IMR-90 (cell line): Measurements from ENCODE around the gene UGGT1. TPM values are rescaled to one million over a fixed set of nuclear protein-coding genes. Genes with fewer than 3 reads are reported as not detected.

Experiments
- ATAC-seq: fragments of 200-7000 bp; cut with Tn5 transposase; 2 replicates; pipeline ENCODE4 v1.9.1; 2020; ENCODE audit warnings: low read depth, mild to moderate bottlenecking, moderate library complexity
- BruUV-seq: library from RNA; stranded (reverse); fragments of 400-500 nt; replicated peaks from 2 replicates; lab custom pipeline; 2021; lab: Mats Ljungman, UMichigan
- CTCF ChIA-PET: fragments of 300-600 bp; formaldehyde crosslinking; extraction: SDS; loops from one replicate; lab custom pipeline; 2021; ENCODE audit warnings: antibody characterized with exemption; lab: Yijun Ruan, JAX
- POLR2A ChIA-PET: fragments of 300-600 bp; sonication (Branson Sonifier 250); formaldehyde crosslinking; loops from one replicate; lab custom pipeline; 2022; ENCODE audit warnings: antibody characterized with exemption; ENCODE audit not compliant: unreplicated experiment; lab: Charles Lee
- DNase-seq: peaks from one replicate; pipeline ENCODE4 v3.0.0; 2013
- H2AFZ ChIP-seq: replicated peaks from 2 replicates; pipeline ENCODE3; 2013; ENCODE audit warnings: low read length, mild to moderate bottlenecking; ENCODE audit not compliant: poor library complexity
- H2AK5ac ChIP-seq: 2 replicates; pipeline ENCODE4 v1.6.1; 2013; ENCODE audit warnings: low read depth, low read length, inconsistent platforms
- H2AK9ac ChIP-seq: replicated peaks from 2 replicates; pipeline ENCODE3; 2013; ENCODE audit warnings: mild to moderate bottlenecking, low read depth, low read length, moderate library complexity; ENCODE audit not compliant: poor library complexity
- H2BK120ac ChIP-seq: 2 replicates; pipeline ENCODE4 v1.6.1; 2013; ENCODE audit warnings: low read depth, low read length, inconsistent platforms
- H2BK15ac ChIP-seq: 3 replicates; pipeline ENCODE4 v1.6.1; 2013; ENCODE audit warnings: low read depth, low read length, inconsistent platforms
- H2BK20ac ChIP-seq: 2 replicates; pipeline ENCODE4 v1.6.1; 2013; ENCODE audit warnings: low read depth, mild to moderate bottlenecking, inconsistent platforms, low read length, moderate library complexity
- H2BK5ac ChIP-seq: 2 replicates; pipeline ENCODE4 v1.6.1; 2013; ENCODE audit warnings: mild to moderate bottlenecking, low read depth, low read length, inconsistent platforms; ENCODE audit not compliant: poor library complexity, severe bottlenecking
- H3K14ac ChIP-seq: replicated peaks from 2 replicates; pipeline ENCODE4 v1.6.1; 2013; ENCODE audit warnings: low read depth, low read length, inconsistent platforms
- H3K18ac ChIP-seq: 2 replicates; pipeline ENCODE4 v1.6.1; 2013; ENCODE audit warnings: low read depth, low read length, control low read depth
- H3K23ac ChIP-seq: 2 replicates; pipeline ENCODE4 v1.6.1; 2013; ENCODE audit warnings: low read depth, low read length, inconsistent platforms
- H3K27ac ChIP-seq: 2 replicates; pipeline ENCODE4 v1.5.1; 2013; ENCODE audit warnings: mild to moderate bottlenecking, control low read depth, low read length; ENCODE audit not compliant: insufficient read depth
- H3K27me3 ChIP-seq: 2 replicates; pipeline ENCODE4 v1.6.1; 2013; ENCODE audit warnings: low read length; ENCODE audit not compliant: control insufficient read depth, insufficient read depth
- H3K36me3 ChIP-seq: 2 replicates; pipeline ENCODE4 v1.6.1; 2013; ENCODE audit warnings: low read length, mixed read lengths; ENCODE audit not compliant: control insufficient read depth, insufficient read depth
- H3K4ac ChIP-seq: 2 replicates; pipeline ENCODE4 v1.6.1; 2013; ENCODE audit warnings: low read depth, low read length, inconsistent platforms
- H3K4me1 ChIP-seq: 2 replicates; pipeline ENCODE4 v1.6.1; 2013; ENCODE audit warnings: low read length, mixed read lengths; ENCODE audit not compliant: control insufficient read depth, insufficient read depth
- H3K4me2 ChIP-seq: 2 replicates; pipeline ENCODE4 v1.6.1; 2013; ENCODE audit warnings: low read depth, mild to moderate bottlenecking, control low read depth, low read length, moderate library complexity
- H3K4me3 ChIP-seq: 2 replicates; pipeline ENCODE4 v1.5.1; 2013; ENCODE audit warnings: low read depth, mild to moderate bottlenecking, control low read depth, low read length, moderate library complexity; ENCODE audit not compliant: insufficient read depth
- H3K56ac ChIP-seq: 2 replicates; pipeline ENCODE4 v1.6.1; 2013; ENCODE audit warnings: low read length, inconsistent platforms; ENCODE audit not compliant: insufficient read depth; ENCODE audit errors: extremely low read depth
- H3K79me1 ChIP-seq, 2 experiments: 2 replicates each; pipeline ENCODE4 v1.6.1; 2013; ENCODE audit warnings: low read length in 2 of 2, inconsistent platforms in 1 of 2, low read depth in 1 of 2
- H3K9ac ChIP-seq: 2 replicates; pipeline ENCODE4 v1.6.1; 2013; ENCODE audit warnings: low read depth, low read length, control low read depth
- H3K9me1 ChIP-seq: 2 replicates; pipeline ENCODE4 v1.6.1; 2013; ENCODE audit warnings: low read length, inconsistent platforms; ENCODE audit not compliant: insufficient read depth
- H3K9me3 ChIP-seq: 2 replicates; pipeline ENCODE4 v1.6.1; 2013; ENCODE audit warnings: low read length; ENCODE audit not compliant: control insufficient read depth, insufficient read depth
- H4K20me1 ChIP-seq: 2 replicates; pipeline ENCODE4 v1.6.1; 2013; ENCODE audit warnings: low read length, inconsistent platforms; ENCODE audit not compliant: insufficient read depth
- H4K5ac ChIP-seq: 2 replicates; pipeline ENCODE4 v1.6.1; 2013; ENCODE audit warnings: mild to moderate bottlenecking, low read depth, low read length, control low read depth
- H4K8ac ChIP-seq, 2 experiments: 2 replicates each; pipeline ENCODE4 v1.6.1; 2013; ENCODE audit warnings: low read depth in 2 of 2, low read length in 2 of 2, control low read depth in 1 of 2, inconsistent platforms in 1 of 2
- H4K91ac ChIP-seq: 2 replicates; pipeline ENCODE4 v1.6.1; 2013; ENCODE audit warnings: low read depth, low read length, inconsistent platforms; ENCODE audit not compliant: insufficient read depth
- MAZ ChIP-seq: IDR thresholded peaks from 2 replicates; pipeline ENCODE4 v1.6.1; 2012; ENCODE audit warnings: low read depth, mild to moderate bottlenecking, low read length, improper control_type of control experiment, moderate library complexity, borderline replicate concordance
- WGBS, 2 experiments: methylation state at CpG; one replicate each; pipeline versions ENCODE4 v1.1.5 to v1.1.7; 2013; ENCODE audit warnings: missing lambda C conversion rate in 2 of 2; ENCODE audit not compliant: insufficient read length in 1 of 2; ENCODE audit errors: extremely low coverage in 2 of 2; 5-methylcytosine and 5-hydroxymethylcytosine counted together
- dilution Hi-C: fragments of 300-500 bp; cut with HindIII; formaldehyde crosslinking; loops from one replicate; pipeline ENCODE4 v1.14.3; 2018; ENCODE audit warnings: low sequenced_read_pairs; ENCODE audit not compliant: unreplicated experiment
- in situ Hi-C: fragments of 300-500 bp; cut with MboI; formaldehyde crosslinking; loops from 3 replicates; pipeline ENCODE4 v1.14.3; 2019; ENCODE audit warnings: low sequenced_read_pairs, inconsistent platforms, mixed read lengths
- intact Hi-C: fragments of 100-400 bp; cut with micrococcal nuclease; formaldehyde crosslinking; loops from 2 replicates; pipeline ENCODE4 v1.10.0; 2022
- polyA plus RNA-seq, 3 experiments: library from polyadenylated mRNA; depleted of rRNA; stranded (reverse); fragments of >200 nt; gene quantifications; 2 replicates each; pipeline ENCODE4 v1.2.3, GENCODE V29; 2012; ENCODE audit warnings: low replicate concordance in 1 of 3
- total RNA-seq: library from RNA; depleted of rRNA; stranded (reverse); fragments of >200 nt; gene quantifications from 2 replicates; pipeline ENCODE4 v1.2.3, GENCODE V29; 2012
- TF ChIP-seq, protein P1 (sequence below): fragments of 150-350 bp; IDR thresholded peaks from 2 replicates; pipeline ENCODE4 v1.6.1; 2017; ENCODE audit warnings: mild to moderate bottlenecking, antibody characterized with exemption, low read length, low read depth

The UGGT1 gene
- total and polyA plus RNA-seq, 2 of the 4 experiments (the other 2 are of a cell fraction), result 26.1 to 71.3 TPM

GRCh38 chr2:128199141-128199540 is 108.1 kb downstream of the UGGT1 start:
- in situ Hi-C loops (no loop called here), dilution Hi-C loops (no loop called here), intact Hi-C loops (no loop called here)
- TF ChIP-seq, protein P1, sequence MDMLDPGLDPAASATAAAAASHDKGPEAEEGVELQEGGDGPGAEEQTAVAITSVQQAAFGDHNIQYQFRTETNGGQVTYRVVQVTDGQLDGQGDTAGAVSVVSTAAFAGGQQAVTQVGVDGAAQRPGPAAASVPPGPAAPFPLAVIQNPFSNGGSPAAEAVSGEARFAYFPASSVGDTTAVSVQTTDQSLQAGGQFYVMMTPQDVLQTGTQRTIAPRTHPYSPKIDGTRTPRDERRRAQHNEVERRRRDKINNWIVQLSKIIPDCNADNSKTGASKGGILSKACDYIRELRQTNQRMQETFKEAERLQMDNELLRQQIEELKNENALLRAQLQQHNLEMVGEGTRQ, result no peak
- no peak for TF ChIP-seq MAZ
- H3K9me1 ChIP-seq, result peaks cover 4% of the 10 kb centered on the region; the same call in 1 of the 2 replicates
- no peak overlapping the region for H3K4ac ChIP-seq
- no peak overlapping the region for H2AFZ ChIP-seq
- ChIA-PET CTCF (interaction anchor here (0.7 kb wide), 1 partner anchor 225 kb away, joined by 4 read pairs; no protein-coding TSS in a partner anchor), POLR2A (no interaction called here)
- H3K9ac ChIP-seq, result no peak overlapping the region
- no peak for DNase-seq
- H3K27me3 ChIP-seq, result no peaks in the 10 kb centered on the region
- no peaks in the 10 kb centered on the region for H4K20me1 ChIP-seq
- no peak overlapping the region for H2BK15ac ChIP-seq
- peaks cover 0 to 4% of the 10 kb centered on the region in 2 experiments; a peak in 1 of 4 replicates for H3K79me1 ChIP-seq
- no peak overlapping the region for H3K56ac ChIP-seq
- H3K9me3 ChIP-seq, result no peaks in the 10 kb centered on the region
- no peak overlapping the region for H3K14ac ChIP-seq
- H3K4me3 ChIP-seq, result no peak overlapping the region
- H4K5ac ChIP-seq, result no peak overlapping the region
- no peak overlapping the region for H3K23ac ChIP-seq
- H3K4me1 ChIP-seq, result peaks cover 7% of the 10 kb centered on the region
- no peak overlapping the region for H2BK120ac ChIP-seq
- no peak overlapping the region for H2BK20ac ChIP-seq
- no peak overlapping the region; the same call in 1 of the 2 replicates for H2AK5ac ChIP-seq
- H2AK9ac ChIP-seq, result no peak overlapping the region
- no peaks in the 10 kb centered on the region for H3K36me3 ChIP-seq
- H3K18ac ChIP-seq, result no peak overlapping the region
- H4K91ac ChIP-seq, result no peak overlapping the region
- BruUV-seq, result no TSS peak
- H4K8ac ChIP-seq, result no peak overlapping the region
- H3K4me2 ChIP-seq, result no peak overlapping the region
- 100% methylated on average over 2 of the region's 7 CpGs; no CpG with 5 or more reads in 1 of the 2 experiments for whole genome bisulfite sequencing, 2 experiments
- no peak overlapping the region for H3K27ac ChIP-seq
- ATAC-seq, result no peak
- H2BK5ac ChIP-seq, result no peak overlapping the region
